ENCODE results near the gene KRT10. TPM values are rescaled to one million over a fixed set of nuclear protein-coding genes. Genes with fewer than 3 reads are reported as not detected.

Gene KRT10
- total RNA-seq, 1 experiment from 2014 or later, result 19.7 TPM

Other genes with a start within 250 kb of the KRT10 start
- 64.8 and 90.4 TPM in 2 replicates for gene SMARCE1, start 174.8 kb downstream of the KRT10 start, total RNA-seq (2014; rRNA removed; shearing (Covaris generic))
- gene KRT222, start 157.4 kb downstream of the KRT10 start, total RNA-seq (2014; rRNA removed; shearing (Covaris generic)), result not detected in 2 replicates
- gene KRT24, start 118.9 kb downstream of the KRT10 start, total RNA-seq (2014; rRNA removed; shearing (Covaris generic)), result not detected in 2 replicates
- not detected in 2 replicates for gene KRT25, start 67.3 kb downstream of the KRT10 start, total RNA-seq (2014; rRNA removed; shearing (Covaris generic))
- not detected in 2 replicates for gene KRT26, start 50.4 kb downstream of the KRT10 start, total RNA-seq (2014; rRNA removed; shearing (Covaris generic))
- gene KRT27, start 40.1 kb downstream of the KRT10 start, total RNA-seq (2014; rRNA removed; shearing (Covaris generic)), result not detected in 2 replicates
- not detected in 2 replicates for gene KRT28, start 22.7 kb downstream of the KRT10 start, total RNA-seq (2014; rRNA removed; shearing (Covaris generic))
- not detected in 2 replicates for gene KRT12, start 44.6 kb upstream of the KRT10 start, total RNA-seq (2014; rRNA removed; shearing (Covaris generic))
- gene KRT20, start 62.6 kb upstream of the KRT10 start, total RNA-seq (2014; rRNA removed; shearing (Covaris generic)), result not detected in 2 replicates
- 0.20 TPM in 1 of 2 replicates, not detected in the other for gene KRT23, start 115.0 kb upstream of the KRT10 start, total RNA-seq (2014; rRNA removed; shearing (Covaris generic))
- 0.24 TPM in 1 of 2 replicates, not detected in the other for gene KRT39, start 144.3 kb upstream of the KRT10 start, total RNA-seq (2014; rRNA removed; shearing (Covaris generic))
- not detected in 2 replicates for gene KRT40, start 161.7 kb upstream of the KRT10 start, total RNA-seq (2014; rRNA removed; shearing (Covaris generic))
- not detected in 2 replicates for gene KRTAP3-3, start 171.6 kb upstream of the KRT10 start, total RNA-seq (2014; rRNA removed; shearing (Covaris generic))
- gene KRTAP3-2, start 177.3 kb upstream of the KRT10 start, total RNA-seq (2014; rRNA removed; shearing (Covaris generic)), result not detected in 2 replicates
- not detected in 2 replicates for gene KRTAP3-1, start 186.5 kb upstream of the KRT10 start, total RNA-seq (2014; rRNA removed; shearing (Covaris generic))
- not detected in 2 replicates for gene KRTAP1-5, start 204.6 kb upstream of the KRT10 start, total RNA-seq (2014; rRNA removed; shearing (Covaris generic))
- gene KRTAP1-4, start 207.6 kb upstream of the KRT10 start, total RNA-seq (2014; rRNA removed; shearing (Covaris generic)), result not detected in 2 replicates
- not detected in 2 replicates for gene KRTAP1-3, start 212.3 kb upstream of the KRT10 start, total RNA-seq (2014; rRNA removed; shearing (Covaris generic))
- not detected in 2 replicates for gene KRTAP1-1, start 218.8 kb upstream of the KRT10 start, total RNA-seq (2014; rRNA removed; shearing (Covaris generic))
- gene KRTAP2-1, start 224.7 kb upstream of the KRT10 start, total RNA-seq (2014; rRNA removed; shearing (Covaris generic)), result 0.48 TPM in 1 of 2 replicates, not detected in the other
- not detected in 2 replicates for gene KRTAP2-2, start 232.6 kb upstream of the KRT10 start, total RNA-seq (2014; rRNA removed; shearing (Covaris generic))
- gene KRTAP2-3, start 237.5 kb upstream of the KRT10 start, total RNA-seq (2014; rRNA removed; shearing (Covaris generic)), result not detected in 2 replicates
- not detected in 2 replicates for gene KRTAP2-4, start 243.3 kb upstream of the KRT10 start, total RNA-seq (2014; rRNA removed; shearing (Covaris generic))